NK-92 treated with Interleukin-12 subunit alpha and Interleukin-12 subunit beta, amount 100 ng/mL, for 24 hours (cell line): ENCODE measurements around the gene ADAMTS14.

Source experiments
- DNase-seq: peaks from one replicate; lab custom pipeline; 2025; lab: John Stamatoyannopoulos, UW

Gene ADAMTS14

DNA sequence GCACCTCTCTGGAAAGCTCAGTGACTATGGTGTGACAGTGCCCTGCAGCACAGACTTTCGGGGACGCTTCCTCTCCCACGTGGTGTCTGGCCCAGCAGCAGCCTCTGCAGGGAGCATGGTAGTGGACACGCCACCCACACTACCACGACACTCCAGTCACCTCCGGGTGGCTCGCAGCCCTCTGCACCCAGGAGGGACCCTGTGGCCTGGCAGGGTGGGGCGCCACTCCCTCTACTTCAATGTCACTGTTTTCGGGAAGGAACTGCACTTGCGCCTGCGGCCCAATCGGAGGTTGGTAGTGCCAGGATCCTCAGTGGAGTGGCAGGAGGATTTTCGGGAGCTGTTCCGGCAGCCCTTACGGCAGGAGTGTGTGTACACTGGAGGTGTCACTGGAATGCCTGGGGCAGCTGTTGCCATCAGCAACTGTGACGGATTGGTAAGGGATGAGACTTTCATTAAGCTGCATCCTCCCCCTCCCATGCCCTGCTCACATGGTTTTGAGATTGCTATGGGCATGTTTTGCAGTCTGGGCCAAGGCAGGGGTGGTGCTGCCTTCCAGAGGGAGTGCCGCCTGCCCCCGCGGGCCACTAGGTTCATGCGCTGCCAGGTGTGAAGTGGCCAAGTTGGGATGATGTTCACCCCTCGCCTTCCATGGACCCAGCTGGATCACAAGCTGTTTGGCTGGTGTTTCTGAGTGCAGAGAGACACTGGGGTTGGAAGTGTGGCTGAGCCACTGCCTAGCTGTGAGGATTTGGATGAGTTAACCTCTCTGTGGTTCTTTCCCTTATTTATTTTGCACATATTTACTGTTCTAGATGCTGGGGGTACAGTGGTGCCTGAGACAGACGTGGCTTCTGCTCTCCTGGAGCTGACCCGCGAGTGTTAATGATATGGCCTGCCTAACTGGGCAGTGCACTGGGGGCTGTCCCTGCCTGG is 2.5 kb downstream of the ADAMTS14 start:
- no peak for DNase-seq

DNA sequence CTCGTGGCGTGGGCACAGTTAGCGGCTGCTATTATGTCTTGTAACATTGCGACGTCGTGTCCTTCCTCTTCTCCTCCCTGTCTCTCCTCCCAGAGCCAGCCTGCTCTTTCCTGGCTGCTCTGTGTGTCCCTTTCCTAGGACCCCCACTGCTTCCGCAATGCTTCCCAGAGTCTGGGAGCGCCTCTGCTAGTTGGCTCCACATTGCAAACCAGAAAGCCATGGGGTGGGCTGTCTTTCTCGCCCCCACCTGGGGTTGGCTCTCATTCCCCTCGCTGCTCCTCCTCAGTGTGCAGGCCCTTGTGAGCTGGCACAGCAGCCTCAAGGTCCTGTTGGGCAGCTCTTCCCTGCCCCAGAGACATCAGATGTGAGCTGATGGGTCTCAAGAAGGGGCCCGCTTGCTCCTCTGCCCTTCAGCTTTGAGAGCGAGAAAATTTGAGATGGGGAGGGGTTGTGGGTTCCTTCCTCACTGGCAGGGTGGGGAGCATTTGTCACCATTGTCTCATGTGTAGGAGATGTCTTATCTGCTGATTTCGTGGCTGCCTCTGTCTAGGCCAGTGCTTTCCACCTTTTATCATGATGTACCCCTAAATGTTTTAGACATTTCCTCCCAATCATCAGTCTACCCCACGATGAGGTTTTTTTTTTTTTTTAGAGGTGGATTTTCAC is 3.3 kb downstream of the ADAMTS14 start:
- no peak for DNase-seq

DNA sequence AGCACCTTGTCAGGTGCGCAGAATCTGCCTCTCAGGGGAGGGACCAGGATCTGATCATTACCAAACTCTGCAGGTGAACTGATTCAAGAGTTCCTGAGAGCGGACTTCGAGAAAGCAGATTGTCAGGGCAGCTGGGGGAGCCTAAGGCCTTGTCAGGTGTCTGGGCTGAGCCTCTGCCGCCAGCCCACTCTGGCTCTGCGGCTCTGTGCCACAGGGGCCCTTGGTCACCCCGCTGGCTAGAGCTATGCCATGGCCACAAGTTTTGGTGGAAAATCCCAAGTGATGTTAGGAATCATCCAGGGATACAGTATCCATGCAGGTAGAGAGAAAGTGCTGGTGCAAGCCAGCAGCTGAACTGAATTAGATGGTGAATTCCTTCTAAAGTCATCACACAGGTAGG is 4.2 kb downstream of the ADAMTS14 start:
- DNase-seq, result no peak

DNA sequence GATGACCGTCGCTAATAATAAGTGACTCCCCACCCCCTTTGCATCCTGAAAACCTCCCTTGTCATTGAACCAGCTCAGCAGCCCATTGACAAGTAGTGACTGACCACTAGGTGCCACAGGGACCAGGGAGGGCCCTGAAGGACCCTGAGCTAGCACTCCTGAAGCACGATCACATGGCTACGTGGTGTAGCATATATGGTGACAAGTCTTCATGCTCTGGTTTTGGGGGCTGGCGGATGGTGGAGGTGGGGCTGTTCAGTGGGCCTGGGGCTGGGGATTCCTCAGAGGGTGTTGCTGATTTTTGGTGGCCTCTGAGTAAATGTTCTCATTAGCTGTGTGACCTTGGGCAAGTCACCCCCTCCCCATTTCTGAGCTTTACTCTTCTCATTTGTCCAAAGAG is 4.7 kb downstream of the ADAMTS14 start:
- DNase-seq, result no peak

DNA sequence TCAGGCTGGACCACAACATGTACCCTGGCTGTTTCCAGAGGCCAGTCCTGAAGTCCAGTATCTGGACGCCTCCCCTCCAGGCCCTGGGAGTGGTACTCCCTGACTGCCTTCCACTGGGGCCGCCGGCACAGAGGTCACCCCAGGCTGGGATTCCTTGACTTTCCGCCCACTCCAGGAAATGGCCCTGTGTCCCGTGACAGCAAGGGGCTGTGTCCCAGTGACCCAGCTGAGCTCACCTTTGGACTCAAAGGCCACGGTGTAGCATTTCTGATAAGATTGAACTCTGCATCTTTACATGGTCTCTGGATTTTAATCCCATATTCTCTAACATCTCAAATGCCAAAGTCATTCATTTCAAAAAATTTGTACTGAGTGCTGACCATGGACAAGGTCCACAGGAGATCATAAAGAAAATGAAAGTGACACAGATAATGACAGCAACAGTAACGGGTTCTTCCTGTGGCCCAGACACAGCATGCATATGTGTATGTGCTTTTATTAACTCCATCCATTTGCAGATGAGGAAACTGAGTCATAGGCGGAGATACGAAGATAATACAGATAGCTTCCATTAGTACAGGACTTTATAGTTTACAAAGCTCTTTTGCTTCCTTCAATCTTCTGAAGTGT is 5.4 kb downstream of the ADAMTS14 start:
- no peak for DNase-seq

DNA sequence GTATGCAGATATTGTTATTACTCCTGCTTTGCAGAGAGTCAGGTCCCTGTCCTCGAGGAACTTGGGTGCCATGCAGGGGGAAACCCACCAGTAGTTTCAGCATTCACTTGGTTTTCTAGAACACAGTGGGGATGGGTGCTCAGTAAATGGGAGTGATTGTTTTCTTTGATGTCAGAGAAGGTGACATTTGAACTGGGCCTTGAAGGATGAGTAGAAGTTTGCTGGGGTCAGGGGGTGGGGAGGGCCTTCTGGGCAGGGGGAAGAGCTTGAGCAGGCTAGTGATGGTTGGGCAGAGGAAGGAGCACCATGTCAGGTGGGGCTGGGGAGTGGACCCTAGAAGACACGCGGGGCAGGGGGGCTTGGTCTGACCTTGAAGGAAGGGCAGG is 5.9 kb downstream of the ADAMTS14 start:
- no peak for DNase-seq

DNA sequence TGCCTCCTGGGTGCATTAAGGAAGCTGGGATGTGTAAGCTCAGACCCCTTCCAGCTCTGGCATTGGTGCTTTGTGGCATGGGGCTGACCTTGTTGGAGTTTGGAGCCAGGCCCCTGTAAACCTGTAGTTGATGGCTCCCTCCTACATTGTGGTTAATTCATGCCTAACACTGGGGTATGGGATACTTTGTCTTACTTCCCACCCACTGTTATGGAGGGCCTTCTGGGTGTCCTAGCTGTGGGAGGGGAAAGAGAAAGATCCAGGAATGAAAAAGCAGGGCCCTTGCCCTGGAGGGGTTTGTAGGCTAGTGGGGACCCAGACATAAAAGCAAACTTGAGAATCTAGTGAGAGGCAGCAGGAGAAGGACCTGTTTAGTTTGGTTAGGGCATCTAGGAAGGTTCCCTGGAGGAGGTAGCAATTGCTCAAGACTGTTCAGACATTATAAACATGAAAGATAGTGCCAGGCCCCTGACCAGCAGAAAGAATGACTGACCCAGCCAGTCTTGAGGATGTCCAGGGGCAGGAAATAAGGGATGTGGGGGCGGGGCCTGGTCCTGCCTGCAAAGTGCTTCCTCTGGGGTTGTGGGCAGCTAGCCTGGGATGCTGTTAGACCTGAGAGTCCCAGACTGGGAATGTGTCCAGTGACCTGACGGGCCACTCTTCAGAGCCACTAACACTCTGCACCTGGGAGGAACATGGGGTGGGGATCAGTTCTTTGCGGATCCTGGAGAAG is 6.6 kb downstream of the ADAMTS14 start:
- DNase-seq, result no peak

DNA sequence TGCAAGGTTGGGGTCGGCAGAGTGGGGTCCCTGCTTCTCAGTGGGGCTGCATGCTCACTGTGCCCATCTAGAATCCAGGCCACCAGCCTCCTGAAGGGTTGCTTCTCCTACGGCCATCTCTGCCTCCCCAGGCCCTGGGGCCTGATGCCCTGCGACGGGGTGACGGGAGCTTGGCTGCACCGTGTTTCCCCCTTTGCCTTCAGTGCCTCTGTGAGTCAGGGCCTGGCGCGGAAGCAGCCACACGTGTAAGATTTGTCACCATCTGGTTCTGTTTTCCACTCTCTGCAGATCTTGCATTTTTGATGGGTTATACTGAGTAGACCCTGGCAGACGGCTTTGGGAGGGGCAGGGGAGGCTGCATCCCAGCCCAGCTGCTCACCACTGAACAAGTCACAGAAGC is 7.2 kb downstream of the ADAMTS14 start:
- DNase-seq, result no peak

DNA sequence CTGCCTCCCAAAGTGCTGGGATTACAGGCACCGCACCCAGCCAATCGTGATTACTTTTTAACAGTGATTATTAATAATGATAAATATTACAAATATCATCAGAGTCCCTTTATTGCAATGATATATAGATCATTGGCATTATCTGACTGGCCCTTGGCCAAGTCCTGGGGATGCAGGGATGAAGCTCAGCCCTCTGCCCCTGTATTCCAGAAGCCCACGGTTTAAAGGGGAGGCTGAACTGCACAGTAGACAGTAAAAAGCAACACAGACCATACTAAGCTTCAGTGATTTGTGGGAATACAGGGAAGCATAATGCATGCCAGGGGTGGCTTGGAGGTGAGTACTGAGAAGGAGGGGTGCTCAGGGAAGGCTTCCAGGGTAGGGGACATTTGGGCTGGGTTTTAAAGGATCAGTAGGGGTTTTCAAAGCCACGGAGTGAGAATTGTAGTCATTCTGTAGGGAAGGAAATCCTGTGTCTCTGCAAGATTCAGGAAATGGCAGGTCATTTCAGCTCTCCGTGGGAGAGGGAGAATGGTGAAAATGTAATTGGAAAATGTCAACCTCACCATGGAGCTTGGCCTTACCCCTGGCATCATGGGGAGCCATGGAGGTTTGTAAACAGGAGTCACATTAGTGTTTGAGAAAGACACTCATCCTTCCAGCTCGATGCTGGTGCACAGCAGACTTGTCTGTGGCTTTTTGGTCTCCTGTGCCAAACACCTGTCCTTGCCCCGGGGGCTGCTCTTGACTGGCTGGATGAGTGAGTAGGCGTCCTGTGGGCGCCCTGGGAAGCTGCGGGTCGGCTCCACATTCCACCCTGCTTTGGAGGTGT is 8.8 kb downstream of the ADAMTS14 start:
- DNase-seq, result no peak

DNA sequence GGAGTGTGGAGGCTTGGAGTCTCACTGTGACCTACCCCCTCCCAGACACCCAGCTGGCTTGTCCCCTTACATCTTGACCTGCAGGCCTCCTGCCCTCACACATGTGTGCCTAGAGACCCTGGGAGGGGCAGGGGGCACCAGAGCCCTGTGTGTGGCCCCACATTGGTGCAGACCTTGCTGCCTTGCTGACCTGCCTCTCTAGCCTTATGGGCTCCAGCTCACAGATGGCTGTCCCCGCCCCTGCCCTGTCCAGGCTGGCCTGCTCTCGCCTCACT is 9.4 kb downstream of the ADAMTS14 start:
- DNase-seq, result no peak

DNA sequence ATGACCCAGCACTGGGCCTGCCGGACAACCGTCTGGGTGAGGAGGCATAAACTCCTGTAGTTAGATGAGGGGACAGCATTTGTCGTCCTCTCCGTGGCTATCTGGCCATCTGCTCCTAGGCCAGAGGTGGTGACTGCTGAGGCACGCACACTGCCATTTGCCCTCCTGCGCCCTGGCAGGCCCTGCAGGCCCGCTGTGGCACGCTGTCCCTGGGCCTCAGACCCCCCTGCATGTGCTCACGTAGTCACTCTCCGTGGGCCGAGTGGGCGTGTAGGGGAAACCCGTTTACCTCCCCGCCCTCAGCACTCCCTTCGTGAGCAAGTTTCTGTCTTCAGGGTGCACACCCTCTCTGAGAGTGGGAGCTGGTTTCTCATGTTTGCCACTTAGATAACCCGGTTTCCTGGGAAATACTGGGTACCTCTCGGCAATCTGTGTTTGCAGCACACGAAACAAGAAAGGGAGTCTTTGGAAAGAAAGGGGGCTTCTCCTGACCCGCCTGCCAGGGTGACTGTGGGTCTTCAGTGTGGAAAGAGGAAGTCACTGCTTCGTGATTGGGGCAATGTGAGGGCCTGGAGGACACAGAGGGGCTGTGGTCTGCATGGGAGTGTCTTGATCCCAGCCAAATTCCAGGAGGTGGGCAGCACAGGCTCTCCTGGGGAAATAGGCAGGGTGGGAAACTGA is 10.8 kb downstream of the ADAMTS14 start:
- no peak for DNase-seq

DNA sequence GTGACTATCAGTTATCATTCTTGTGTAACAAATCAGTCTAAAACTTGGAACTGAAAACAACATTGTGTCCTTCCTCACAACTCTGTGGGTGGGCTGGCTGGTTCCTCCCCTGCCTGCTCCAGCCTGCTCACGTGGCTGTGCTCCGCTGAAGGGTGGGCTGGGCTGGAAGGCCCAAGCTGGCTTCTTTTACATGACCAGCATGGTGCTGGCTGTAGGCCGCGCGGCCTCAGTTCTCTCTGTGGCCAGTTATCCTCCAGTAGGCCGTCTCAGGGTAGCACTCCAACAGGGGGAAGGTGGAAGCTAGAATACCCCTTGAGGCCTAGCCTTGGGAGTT is 11.3 kb downstream of the ADAMTS14 start:
- no peak for DNase-seq

DNA sequence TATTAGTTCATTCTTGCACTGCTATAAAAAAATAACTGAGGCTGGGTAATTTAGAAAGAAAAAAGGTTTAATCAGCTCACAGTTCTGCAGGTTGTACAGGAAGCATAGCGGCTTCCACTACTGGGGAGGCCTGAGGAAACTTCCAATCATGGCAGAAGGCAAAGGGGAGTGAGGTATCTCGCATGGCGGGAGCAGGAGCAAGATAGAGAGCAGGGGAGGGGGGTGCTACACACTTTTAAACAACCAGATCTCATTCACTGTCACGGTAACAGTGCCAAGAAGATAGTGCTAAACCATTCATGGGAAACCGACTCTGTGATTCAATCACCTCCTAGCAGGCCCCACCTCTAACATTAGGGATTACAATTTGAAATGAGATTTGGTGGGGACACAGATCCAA is 11.6 kb downstream of the ADAMTS14 start:
- no peak for DNase-seq

DNA sequence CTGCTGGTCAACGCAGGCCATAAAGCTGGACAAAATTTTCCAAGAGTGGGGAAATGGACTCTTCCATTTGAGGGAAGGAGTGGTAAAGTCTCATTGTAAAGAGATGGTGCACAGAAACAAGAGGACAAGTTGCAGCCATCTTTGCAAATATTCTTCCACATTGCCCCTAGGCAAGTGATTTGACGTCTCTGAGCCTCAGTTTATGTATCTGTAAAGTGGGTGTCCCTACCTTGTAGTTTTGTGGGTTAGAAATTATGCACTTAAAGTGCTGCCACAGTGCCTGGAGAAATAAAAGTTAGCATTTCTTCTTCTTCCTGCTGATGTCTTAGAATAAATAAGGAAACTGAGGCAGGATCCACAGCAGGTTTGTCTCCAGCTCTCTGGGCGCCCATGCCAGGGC is 12.1 kb downstream of the ADAMTS14 start:
- DNase-seq, result no peak

DNA sequence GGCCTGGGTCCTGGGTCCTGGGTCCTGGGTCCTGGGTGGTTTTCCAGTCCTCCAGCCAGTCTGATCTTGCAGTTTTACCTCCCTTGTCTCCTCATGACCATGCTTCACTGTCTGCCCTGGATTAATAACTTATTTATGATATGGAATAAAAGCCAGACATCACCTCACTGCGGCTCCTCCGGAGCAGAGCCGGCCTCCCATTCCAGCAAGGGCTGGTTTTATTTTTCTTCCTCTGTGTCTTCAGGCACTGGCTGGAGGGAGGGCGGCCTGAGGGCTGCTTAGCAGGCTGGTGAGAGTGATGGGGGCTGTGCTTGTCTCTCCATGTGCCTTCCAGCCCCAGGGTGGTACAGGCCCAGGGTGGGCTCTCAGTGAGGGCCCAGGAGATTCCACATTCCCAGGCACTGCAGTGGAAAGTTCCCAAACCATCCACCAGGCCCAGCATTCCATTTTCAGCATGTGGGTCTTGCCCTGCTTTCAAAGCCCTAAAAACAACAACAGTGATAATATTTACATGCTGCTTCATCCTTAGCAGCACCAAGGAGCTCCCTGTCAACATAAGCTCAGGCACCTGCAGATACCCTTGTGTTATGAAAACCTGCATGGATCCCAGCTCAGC is 12.6 kb downstream of the ADAMTS14 start:
- DNase-seq, result no peak

DNA sequence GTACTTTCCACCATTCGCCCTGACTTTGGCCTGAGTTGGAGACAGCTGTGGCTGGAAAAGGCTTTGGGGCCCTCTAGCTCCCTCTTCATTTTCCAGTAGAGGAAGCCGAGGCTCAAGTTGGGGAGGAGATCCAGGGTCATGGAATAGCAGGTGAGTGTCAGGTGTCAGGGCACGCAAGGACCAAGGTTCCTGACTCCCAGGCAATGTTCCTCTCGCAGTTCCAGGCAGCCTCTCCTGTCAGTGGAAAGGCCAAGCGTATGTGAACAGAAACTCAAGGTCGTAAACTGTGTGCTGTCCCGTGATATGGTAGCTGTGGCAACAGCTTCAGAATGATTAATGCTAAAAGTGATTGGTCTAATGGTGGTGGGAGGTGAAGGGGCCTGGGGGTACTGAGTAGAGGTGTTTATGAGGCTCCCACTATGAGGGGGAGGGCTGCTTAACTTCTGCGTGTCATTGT is 13.2 kb downstream of the ADAMTS14 start:
- DNase-seq, result no peak

DNA sequence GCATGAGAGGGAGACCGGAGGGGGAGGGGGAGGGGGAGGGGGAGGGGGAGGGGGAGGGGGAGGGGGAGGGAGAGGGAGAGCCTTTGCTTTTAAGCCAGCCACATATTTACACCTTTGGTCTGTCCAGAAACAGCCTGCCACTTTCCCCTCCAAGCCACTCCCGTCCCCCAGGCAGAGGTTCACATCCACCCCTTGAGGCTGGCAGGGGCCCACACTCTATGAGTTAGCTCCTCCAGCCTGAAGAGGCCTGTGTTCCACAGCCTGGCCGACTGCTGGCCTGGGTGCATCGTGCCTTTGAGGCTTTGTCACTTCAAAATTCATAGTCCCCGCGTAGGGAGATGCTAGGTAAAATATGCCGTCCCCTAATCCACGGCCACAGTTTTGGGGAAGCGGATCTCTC is 16.5 kb downstream of the ADAMTS14 start:
- no peak for DNase-seq

DNA sequence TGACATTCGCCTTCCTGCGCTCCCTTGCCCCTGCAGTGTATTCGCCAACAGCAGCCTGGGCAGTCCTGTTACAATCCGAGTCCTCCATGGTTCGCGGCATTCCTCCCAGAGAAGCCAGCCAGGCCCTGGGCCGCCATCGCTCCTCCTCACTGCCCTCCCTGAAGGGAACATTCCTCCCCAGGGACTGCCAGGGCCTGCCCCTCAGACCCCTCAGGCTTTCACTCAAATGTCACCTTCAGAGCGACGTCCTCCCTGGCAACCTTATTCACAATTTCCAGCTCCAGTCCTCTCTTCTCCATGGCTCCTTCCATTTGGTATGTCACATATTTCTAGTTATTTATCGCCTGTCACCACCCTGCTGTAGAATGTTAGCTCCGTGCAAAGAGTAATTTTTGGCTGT is 17.4 kb downstream of the ADAMTS14 start:
- no peak for DNase-seq

DNA sequence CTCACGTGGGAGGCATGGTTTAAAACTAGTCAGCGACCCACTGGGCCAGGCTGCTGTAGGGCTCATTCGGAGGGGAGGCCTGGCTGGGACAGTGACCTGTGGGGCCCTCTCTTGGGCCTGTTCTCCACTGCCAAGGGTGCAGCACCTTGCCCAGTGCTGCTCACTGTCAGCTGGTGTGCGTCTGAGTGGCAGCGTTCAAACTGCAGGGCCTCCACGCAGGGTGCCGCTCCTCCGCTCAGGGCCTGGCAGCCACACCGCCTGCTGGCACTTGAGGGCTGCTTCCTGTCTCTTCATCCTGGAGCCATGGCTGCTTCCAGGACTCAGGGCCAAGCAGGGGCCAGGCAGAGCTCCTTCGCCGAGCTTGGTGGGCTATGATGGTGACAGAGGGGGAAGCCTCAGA is 18.3 kb downstream of the ADAMTS14 start:
- no peak for DNase-seq

DNA sequence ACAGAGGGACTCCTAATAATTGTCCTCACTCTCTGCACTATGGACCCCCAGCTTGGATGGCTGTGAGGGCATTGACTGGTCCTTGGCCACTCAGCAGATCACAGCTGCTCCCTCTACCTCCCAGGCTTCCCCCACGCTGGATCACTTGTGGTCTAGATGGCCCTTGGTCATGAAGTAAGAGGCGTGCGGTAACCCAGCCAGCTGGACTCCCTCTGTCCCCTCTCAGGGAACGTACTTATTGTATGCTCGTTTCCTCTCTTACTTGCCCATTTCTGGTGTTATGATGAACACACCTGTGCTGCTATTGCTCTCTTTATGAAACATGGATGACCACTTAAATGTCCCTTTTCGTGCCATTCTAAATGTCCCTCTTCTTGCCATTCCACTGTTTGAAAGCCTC is 19.3 kb downstream of the ADAMTS14 start:
- no peak for DNase-seq
